H1 (cell line): ENCODE data around the gene TRPV6.

ENCODE experiments used
- ASH2L ChIP-seq: fragments of 200-600, 300-600 bp; sonication (generic); IDR thresholded peaks from one replicate; pipeline ENCODE4 v1.7.1; 2017; ENCODE audit warnings: low read length
- CHD2 ChIP-seq: IDR thresholded peaks from 2 replicates; pipeline ENCODE4 v1.6.1; 2012; ENCODE audit warnings: low read length, improper control_type of control experiment
- EZH2 ChIP-seq: fragments of 200-600 bp; sonication (generic); IDR thresholded peaks from 2 replicates; pipeline ENCODE4 v1.7.1; 2012; ENCODE audit warnings: low read depth, mild to moderate bottlenecking, moderate library complexity, low read length, inconsistent platforms; ENCODE audit not compliant: severe bottlenecking
- FOSL1 ChIP-seq: IDR thresholded peaks from 2 replicates; pipeline ENCODE4 v1.6.1; 2011; ENCODE audit warnings: mild to moderate bottlenecking, low read depth, low read length, moderate library complexity; ENCODE audit not compliant: insufficient read depth
- HDAC2 ChIP-seq, 2 experiments: fragments of 300-600 bp in 1 of 2; sonication (generic) in 1 of 2; IDR thresholded peaks; 2 replicates each; pipeline ENCODE4 v1.6.1; 2011 to 2012; ENCODE audit warnings: low read depth in 2 of 2, low read length in 2 of 2, mild to moderate bottlenecking in 2 of 2, moderate library complexity in 2 of 2, borderline replicate concordance in 1 of 2, inconsistent platforms in 1 of 2
- JUN ChIP-seq: IDR thresholded peaks from 2 replicates; pipeline ENCODE4 v1.6.1; 2011; ENCODE audit warnings: low read depth, mild to moderate bottlenecking, improper control_type of control experiment, low read length
- MAFK ChIP-seq: IDR thresholded peaks from 2 replicates; pipeline ENCODE4 v1.6.1; 2012; ENCODE audit warnings: low read depth, mild to moderate bottlenecking, improper control_type of control experiment, low read length
- SIN3A ChIP-seq, 2 experiments: IDR thresholded peaks in 1 of 2; conservative IDR thresholded peaks in 1 of 2; 2 replicates each; pipeline ENCODE4 v1.6.1; 2011 to 2012; ENCODE audit warnings: low read length in 2 of 2, improper control_type of control experiment in 1 of 2, low read depth in 1 of 2, mild to moderate bottlenecking in 1 of 2
- SIX5 ChIP-seq: IDR thresholded peaks from 2 replicates; pipeline ENCODE4 v1.6.1; 2011; ENCODE audit warnings: mild to moderate bottlenecking, low read depth, low read length
- TAF1 ChIP-seq: IDR thresholded peaks from 2 replicates; pipeline ENCODE4 v1.6.1; 2011; ENCODE audit warnings: mild to moderate bottlenecking, low read depth, low read length
- TBP ChIP-seq: IDR thresholded peaks from 2 replicates; pipeline ENCODE4 v1.6.1; 2011; ENCODE audit warnings: low read depth, low read length, improper control_type of control experiment
- TF ChIP-seq, protein P1 (sequence below), 3 experiments: IDR thresholded peaks; 1 replicate in 2 of 3; 2 replicates in 1 of 3; pipeline versions ENCODE4 v1.5.1 to v1.6.1; 2011; ENCODE audit warnings: low read length in 3 of 3, mild to moderate bottlenecking in 3 of 3, inconsistent platforms in 2 of 3, low read depth in 1 of 3, moderate library complexity in 1 of 3; ENCODE audit not compliant: insufficient read depth in 1 of 3; ENCODE audit errors: control extremely low read depth in 1 of 3
- TF ChIP-seq, protein P2 (sequence below): IDR thresholded peaks from 2 replicates; pipeline ENCODE4 v1.6.1; 2012; ENCODE audit warnings: inconsistent platforms
- TF ChIP-seq, protein P3 (sequence below): IDR thresholded peaks from 2 replicates; pipeline ENCODE4 v1.6.1; 2012; ENCODE audit warnings: inconsistent platforms

DNA sequence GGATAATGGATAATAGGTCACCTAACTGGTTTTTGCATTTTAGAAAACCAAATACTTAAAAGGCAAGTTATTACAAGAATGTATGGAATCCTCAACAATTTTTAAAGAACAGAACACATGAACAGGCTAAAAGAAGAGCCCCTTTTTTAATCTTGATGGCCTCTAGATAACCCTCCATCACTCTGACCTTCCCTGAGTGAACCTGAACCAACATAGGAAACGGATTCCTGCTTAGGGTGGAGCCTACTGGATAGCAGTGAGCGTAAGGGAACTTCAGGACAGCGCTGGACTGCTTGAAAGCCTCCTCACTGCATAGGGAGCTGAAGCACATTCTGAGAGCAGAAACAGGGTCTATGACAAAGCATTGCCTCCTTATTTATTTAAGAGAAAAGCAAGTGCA is 27.5 kb upstream of the TRPV6 start:
- TF ChIP-seq EZH2 (no peak), TBP (no peak), SIX5 (no peak), CHD2 (no peak), ASH2L (no peak), HDAC2 (IDR thresholded peaks at IDR 0.05; ENCODE audit: borderline replicate concordance in 1 of 2, low read depth in 2 of 2, low read length in 2 of 2) (no peak), JUN (no peak), FOSL1 (no peak), MAFK (no peak), TAF1 (no peak), SIN3A (conservative IDR thresholded peaks at IDR 0.05 in 1 of 2, IDR thresholded peaks at IDR 0.05 in 1 of 2; ENCODE audit: low read depth in 1 of 2, low read length in 2 of 2) (no peak)
- TF ChIP-seq, protein P1, sequence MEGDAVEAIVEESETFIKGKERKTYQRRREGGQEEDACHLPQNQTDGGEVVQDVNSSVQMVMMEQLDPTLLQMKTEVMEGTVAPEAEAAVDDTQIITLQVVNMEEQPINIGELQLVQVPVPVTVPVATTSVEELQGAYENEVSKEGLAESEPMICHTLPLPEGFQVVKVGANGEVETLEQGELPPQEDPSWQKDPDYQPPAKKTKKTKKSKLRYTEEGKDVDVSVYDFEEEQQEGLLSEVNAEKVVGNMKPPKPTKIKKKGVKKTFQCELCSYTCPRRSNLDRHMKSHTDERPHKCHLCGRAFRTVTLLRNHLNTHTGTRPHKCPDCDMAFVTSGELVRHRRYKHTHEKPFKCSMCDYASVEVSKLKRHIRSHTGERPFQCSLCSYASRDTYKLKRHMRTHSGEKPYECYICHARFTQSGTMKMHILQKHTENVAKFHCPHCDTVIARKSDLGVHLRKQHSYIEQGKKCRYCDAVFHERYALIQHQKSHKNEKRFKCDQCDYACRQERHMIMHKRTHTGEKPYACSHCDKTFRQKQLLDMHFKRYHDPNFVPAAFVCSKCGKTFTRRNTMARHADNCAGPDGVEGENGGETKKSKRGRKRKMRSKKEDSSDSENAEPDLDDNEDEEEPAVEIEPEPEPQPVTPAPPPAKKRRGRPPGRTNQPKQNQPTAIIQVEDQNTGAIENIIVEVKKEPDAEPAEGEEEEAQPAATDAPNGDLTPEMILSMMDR (IDR thresholded peaks at IDR 0.05; ENCODE audit: control extremely low read depth in 1 of 3, insufficient read depth in 1 of 3, low read depth in 1 of 3, low read length in 3 of 3) = no peak
- TF ChIP-seq, protein P2, sequence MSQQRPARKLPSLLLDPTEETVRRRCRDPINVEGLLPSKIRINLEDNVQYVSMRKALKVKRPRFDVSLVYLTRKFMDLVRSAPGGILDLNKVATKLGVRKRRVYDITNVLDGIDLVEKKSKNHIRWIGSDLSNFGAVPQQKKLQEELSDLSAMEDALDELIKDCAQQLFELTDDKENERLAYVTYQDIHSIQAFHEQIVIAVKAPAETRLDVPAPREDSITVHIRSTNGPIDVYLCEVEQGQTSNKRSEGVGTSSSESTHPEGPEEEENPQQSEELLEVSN = no peak
- TF ChIP-seq, protein P3, sequence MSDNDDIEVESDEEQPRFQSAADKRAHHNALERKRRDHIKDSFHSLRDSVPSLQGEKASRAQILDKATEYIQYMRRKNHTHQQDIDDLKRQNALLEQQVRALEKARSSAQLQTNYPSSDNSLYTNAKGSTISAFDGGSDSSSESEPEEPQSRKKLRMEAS = no peak
